HG03432 (cell line): Measurements from ENCODE around the gene RPL18.
"Not testable (repeated sequence)": the region's sequence is repeated elsewhere in the genome, so short reads cannot be mapped to it uniquely, and the experiment has no call there.

ENCODE experiments used
- ATAC-seq: cut with Tn5 transposase; IDR thresholded peaks from one replicate; pipeline ENCODE4 v1.9.1; 2021; ENCODE audit warnings: mild to moderate bottlenecking, moderate library complexity; ENCODE audit not compliant: unreplicated experiment

RPL18 gene

GRCh38 chr19:48588670-48589401 lies 30.1 kb downstream of the RPL18 start:
- no peak for ATAC-seq

GRCh38 chr19:48587387-48587786 lies 31.6 kb downstream of the RPL18 start:
- no peak for ATAC-seq

- ATAC-seq: no peak
Observed at GRCh38 chr19:48582168-48582567, 36.8 kb downstream of the RPL18 start.

GRCh38 chr19:48578891-48579290 lies 40.1 kb downstream of the RPL18 start:
- ATAC-seq: no peak

- not testable (repeated sequence) for ATAC-seq
Observed at GRCh38 chr19:48577908-48578307, 41.1 kb downstream of the RPL18 start.

GRCh38 chr19:48575931-48576622 lies 42.9 kb downstream of the RPL18 start:
- no peak for ATAC-seq

- no peak for ATAC-seq
Observed at GRCh38 chr19:48573163-48573505, 45.8 kb downstream of the RPL18 start.

- no peak for ATAC-seq
Observed at GRCh38 chr19:48571378-48572162, 47.4 kb downstream of the RPL18 start.

GRCh38 chr19:48569814-48570213 lies 49.2 kb downstream of the RPL18 start:
- no peak for ATAC-seq

GRCh38 chr19:48568345-48568886 lies 50.6 kb downstream of the RPL18 start:
- no peak for ATAC-seq
